Urothelium cell line (cell line): ENCODE data around the gene ESRRA.

Source experiments
- DNase-seq: peaks from one replicate; pipeline ENCODE4 v3.0.0; 2011; ENCODE audit warnings: low spot score, mixed read lengths
- FAIRE-seq: peaks from 2 replicates; lab custom pipeline; 2011; peaks lifted over from hg19 to GRCh38; lab: Jason Lieb, UNC

Gene ESRRA

DNA sequence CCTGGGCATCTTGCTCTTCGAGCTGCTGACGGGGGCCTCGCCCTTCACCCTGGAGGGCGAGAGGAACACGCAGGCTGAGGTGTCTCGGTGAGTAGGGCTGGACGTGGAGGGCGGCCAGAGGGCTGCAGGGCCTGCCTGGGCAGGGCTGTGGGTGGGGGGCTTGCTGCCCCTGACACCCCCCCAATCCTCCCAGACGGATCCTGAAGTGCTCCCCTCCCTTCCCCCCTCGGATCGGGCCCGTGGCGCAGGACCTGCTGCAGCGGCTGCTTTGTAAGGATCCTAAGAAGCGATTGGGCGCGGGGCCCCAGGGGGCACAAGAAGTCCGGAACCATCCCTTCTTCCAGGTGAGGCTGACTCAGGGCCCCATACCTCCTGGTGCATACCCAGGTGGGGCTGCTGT lies 56.3 kb downstream of the ESRRA start:
- no peak for FAIRE-seq
- no peak for DNase-seq

DNA sequence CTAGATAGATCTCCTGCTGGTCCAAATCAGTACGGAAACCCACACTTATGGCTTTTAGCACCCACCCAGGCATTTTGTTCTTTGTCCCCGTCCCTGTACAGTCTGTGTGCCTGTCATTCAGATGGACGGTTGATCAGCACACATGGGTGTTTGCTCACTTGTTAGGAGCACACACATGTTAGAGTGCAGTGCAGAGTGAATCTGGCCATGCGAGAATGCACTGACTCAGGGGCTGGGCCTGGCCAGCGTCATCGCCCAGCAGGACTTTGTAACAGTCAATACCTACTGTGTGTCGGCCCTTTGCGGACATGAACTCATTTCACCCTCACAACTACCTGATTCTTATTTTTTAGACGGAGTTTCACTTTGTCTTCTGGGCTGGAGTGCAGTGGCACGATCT lies 57.0 kb downstream of the ESRRA start:
- FAIRE-seq (no peak), DNase-seq (no peak)

DNA sequence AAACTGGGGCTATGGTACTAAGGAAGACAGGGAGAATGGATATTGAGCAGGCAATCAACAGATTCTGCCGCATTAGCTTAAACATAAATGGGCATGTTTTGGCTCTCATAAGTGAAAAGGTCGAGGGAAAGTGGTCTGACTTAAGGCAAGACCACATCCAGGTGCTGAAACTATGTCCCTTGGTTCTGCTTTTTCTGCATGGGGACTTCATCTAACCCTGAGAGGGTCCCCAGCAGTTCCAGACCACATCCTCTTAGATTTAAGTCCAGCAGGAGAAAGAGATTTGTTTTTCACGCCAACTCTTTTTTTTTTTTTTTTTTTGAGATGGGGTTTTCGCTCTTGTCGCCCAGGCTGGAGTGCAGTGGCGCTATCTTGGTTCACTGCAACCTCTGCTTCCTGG lies 59.1 kb downstream of the ESRRA start:
- no peak for DNase-seq
- FAIRE-seq = no peak

DNA sequence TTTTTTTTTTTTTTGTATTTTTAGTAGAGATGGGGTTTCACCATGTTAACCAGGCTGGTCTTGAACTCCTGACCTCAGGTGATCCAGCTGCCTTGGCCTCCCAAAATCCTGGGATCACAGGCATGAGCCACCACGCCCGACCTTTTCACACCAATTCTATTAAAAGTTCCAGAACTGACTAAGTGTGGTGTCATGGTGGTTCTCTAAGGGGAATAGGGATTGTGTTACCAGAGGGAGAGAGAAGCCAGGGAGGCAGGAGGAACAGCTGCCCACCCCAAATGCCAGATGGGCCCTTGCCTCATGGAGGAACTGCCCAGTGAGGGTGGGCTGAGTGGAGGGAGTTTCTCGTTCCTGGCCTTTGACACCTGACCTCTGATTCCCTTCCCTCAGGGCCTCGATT lies 59.6 kb downstream of the ESRRA start:
- no peak for FAIRE-seq
- no peak for DNase-seq
